Measurements from ENCODE around the gene IGF1R. TPM values are rescaled to one million over a fixed set of nuclear protein-coding genes. Genes with fewer than 3 reads are reported as not detected.
"Not testable (repeated sequence)": the region's sequence is repeated elsewhere in the genome, so short reads cannot be mapped to it uniquely, and the experiment has no call there.

The IGF1R gene
- total RNA-seq = 1 to 10 TPM; 7.1 to 7.7 TPM

- H3K27me3 Mint-ChIP-seq = peaks cover 60% of the 10 kb centered on the region
- DNase-seq = peak; percentile 86
- no peaks in the 10 kb centered on the region for H3K9me3 Mint-ChIP-seq
These were observed at the start of gene IGF1R for GRCh38 chr15:98647774-98648653. IGF1R (plus strand) TSS chr15:98648539; CDS start chr15:98649582, 1,043 bp downstream.

GRCh38 chr15:98599909-98600691 lies 48.2 kb upstream of the IGF1R start:
- Mint-ChIP-seq H3K36me3 (ENCODE audit: low read depth) (no peaks in the 10 kb centered on the region), H3K9me3 (no peaks in the 10 kb centered on the region), H3K27ac (no peak overlapping the region), H3K4me1 (peaks cover 14% of the 10 kb centered on the region), H3K4me3 (peak overlapping the region; percentile 66), H3K27me3 (peaks cover 15% of the 10 kb centered on the region)
- peak; percentile 16 for DNase-seq
- CTCF ChIA-PET = interaction anchor here (0.5 to 1.1 kb wide), 2 partner anchors 105 to 181 kb away, joined by 3 read pairs; no protein-coding TSS in a partner anchor
- POLR2A ChIA-PET = interaction anchor here (1.1 kb wide), 1 partner anchor 22 kb away, joined by 3 read pairs; no protein-coding TSS in a partner anchor

More at GRCh38 chr15:98647774-98648653, at the start of gene IGF1R:
- ChIA-PET POLR2A (interaction anchor here (0.6 to 1.0 kb wide), 3 partner anchors 156 to 237 kb away, joined by 3 read pairs; no protein-coding TSS in a partner anchor), CTCF (interaction anchor here (0.6 to 4.5 kb wide), 8 partner anchors 12 to 458 kb away, joined by 3 to 26 read pairs (median 4); no protein-coding TSS in a partner anchor)
- peak within 1 kb of the TSS; percentile 80 for H3K4me3 Mint-ChIP-seq
- H3K27ac Mint-ChIP-seq = peak within 1 kb of the TSS; percentile 69
- peaks cover 10% of the 10 kb centered on the region for H3K36me3 Mint-ChIP-seq (ENCODE audit: low read depth)
- H3K4me1 Mint-ChIP-seq = peaks cover 25% of the 10 kb centered on the region

GRCh38 chr15:98604983-98605382 lies 43.4 kb upstream of the IGF1R start:
- CTCF ChIA-PET = no interaction called here
- peaks cover 9% of the 10 kb centered on the region for H3K27me3 Mint-ChIP-seq
- H3K9me3 Mint-ChIP-seq = no peaks in the 10 kb centered on the region
- no peaks in the 10 kb centered on the region for H3K36me3 Mint-ChIP-seq (ENCODE audit: low read depth)
- peaks cover 9% of the 10 kb centered on the region for H3K4me1 Mint-ChIP-seq
- POLR2A ChIA-PET = no interaction called here
- DNase-seq = no peak
- no peak overlapping the region for H3K27ac Mint-ChIP-seq
- H3K4me3 Mint-ChIP-seq = no peak overlapping the region

- no peaks in the 10 kb centered on the region for H3K9me3 Mint-ChIP-seq
- H3K27ac Mint-ChIP-seq = no peak overlapping the region
- peaks cover 4% of the 10 kb centered on the region for H3K4me1 Mint-ChIP-seq
- ChIA-PET CTCF (no interaction called here), POLR2A (no interaction called here)
- no peak overlapping the region for H3K4me3 Mint-ChIP-seq
- H3K36me3 Mint-ChIP-seq (ENCODE audit: low read depth) = no peaks in the 10 kb centered on the region
- H3K27me3 Mint-ChIP-seq = peaks cover 5% of the 10 kb centered on the region
- DNase-seq = no peak
These were observed 39.0 kb upstream of the IGF1R start for GRCh38 chr15:98609144-98609852.

- Mint-ChIP-seq H3K36me3 (ENCODE audit: low read depth) (no peaks in the 10 kb centered on the region), H3K27me3 (peaks cover 3% of the 10 kb centered on the region), H3K4me3 (no peak overlapping the region), H3K4me1 (peaks cover 4% of the 10 kb centered on the region), H3K27ac (no peak overlapping the region), H3K9me3 (no peaks in the 10 kb centered on the region)
- no peak for DNase-seq
- ChIA-PET POLR2A (no interaction called here), CTCF (no interaction called here)
These were observed 37.3 kb upstream of the IGF1R start for GRCh38 chr15:98610991-98611390.

GRCh38 chr15:98611808-98612207 lies 36.5 kb upstream of the IGF1R start:
- Mint-ChIP-seq H3K27me3 (peaks cover 4% of the 10 kb centered on the region), H3K27ac (no peak overlapping the region), H3K9me3 (no peaks in the 10 kb centered on the region), H3K4me1 (peaks cover 4% of the 10 kb centered on the region), H3K4me3 (no peak overlapping the region), H3K36me3 (ENCODE audit: low read depth) (no peaks in the 10 kb centered on the region)
- CTCF ChIA-PET = interaction anchor here (1.0 kb wide), 1 partner anchor 34 kb away, joined by 4 read pairs; no protein-coding TSS in a partner anchor
- POLR2A ChIA-PET = no interaction called here
- no peak for DNase-seq

DNA sequence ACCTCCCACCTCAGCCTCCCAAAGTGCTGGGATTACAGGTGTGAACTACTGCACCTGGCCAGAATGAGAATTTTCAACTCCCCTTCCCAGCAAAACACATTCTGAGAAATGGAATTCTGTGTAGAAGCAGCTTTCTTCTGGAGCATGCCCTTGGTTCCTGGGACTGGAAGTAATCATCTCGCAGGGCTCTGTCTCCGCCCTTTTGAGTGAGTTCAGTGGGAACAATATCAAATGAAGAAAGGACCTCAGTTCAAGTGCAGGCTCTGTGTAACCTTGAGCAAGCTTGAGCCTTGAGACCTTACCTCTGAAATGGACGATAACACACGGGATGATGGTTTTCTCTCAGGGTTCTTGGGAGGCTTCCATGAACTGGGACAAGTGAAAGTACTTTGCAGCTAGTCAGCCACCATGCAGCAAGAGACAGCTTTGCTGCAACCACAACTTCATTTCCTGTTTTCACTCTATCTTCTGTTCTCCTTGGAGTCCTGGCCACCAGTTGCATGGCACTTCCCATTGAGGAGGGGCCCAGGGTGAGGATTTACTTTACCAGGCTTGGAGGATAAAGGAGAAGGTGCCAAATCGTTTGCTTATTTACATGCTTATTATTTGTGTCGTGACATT lies 35.7 kb upstream of the IGF1R start:
- CTCF ChIA-PET = interaction anchor here (1.0 kb wide), 1 partner anchor 34 kb away, joined by 4 read pairs; no protein-coding TSS in a partner anchor
- no peaks in the 10 kb centered on the region for H3K9me3 Mint-ChIP-seq
- DNase-seq = no peak
- POLR2A ChIA-PET = no interaction called here
- H3K4me3 Mint-ChIP-seq = no peak overlapping the region
- no peaks in the 10 kb centered on the region for H3K36me3 Mint-ChIP-seq (ENCODE audit: low read depth)
- no peak overlapping the region for H3K27ac Mint-ChIP-seq
- peaks cover 2% of the 10 kb centered on the region for H3K27me3 Mint-ChIP-seq
- H3K4me1 Mint-ChIP-seq = peaks cover 4% of the 10 kb centered on the region

DNA sequence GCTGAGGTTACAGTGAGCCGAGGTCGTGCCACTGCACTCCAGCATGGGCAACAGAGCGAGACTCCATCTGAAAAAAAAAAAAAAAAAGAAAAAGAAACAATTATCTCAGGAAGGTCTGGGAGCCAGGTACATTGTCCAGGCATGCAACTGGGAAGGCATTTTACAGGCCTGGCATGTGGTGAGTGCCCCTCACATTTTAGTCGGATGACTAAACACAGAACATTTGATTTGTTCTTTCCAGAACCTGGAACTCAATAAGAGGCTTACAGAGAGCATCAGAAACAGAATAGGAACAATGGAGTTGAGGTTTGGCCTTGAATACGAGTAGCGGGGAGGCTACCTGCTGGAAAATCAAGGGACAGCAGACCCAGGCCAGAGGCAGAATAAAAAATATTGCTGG lies 33.7 kb upstream of the IGF1R start:
- H3K4me1 Mint-ChIP-seq = peaks cover 4% of the 10 kb centered on the region
- H3K9me3 Mint-ChIP-seq = no peaks in the 10 kb centered on the region
- H3K27ac Mint-ChIP-seq = no peak overlapping the region
- no peak overlapping the region for H3K4me3 Mint-ChIP-seq
- H3K27me3 Mint-ChIP-seq = peaks cover 5% of the 10 kb centered on the region
- POLR2A ChIA-PET = no interaction called here
- no peaks in the 10 kb centered on the region for H3K36me3 Mint-ChIP-seq (ENCODE audit: low read depth)
- CTCF ChIA-PET = no interaction called here
- DNase-seq = no peak

DNA sequence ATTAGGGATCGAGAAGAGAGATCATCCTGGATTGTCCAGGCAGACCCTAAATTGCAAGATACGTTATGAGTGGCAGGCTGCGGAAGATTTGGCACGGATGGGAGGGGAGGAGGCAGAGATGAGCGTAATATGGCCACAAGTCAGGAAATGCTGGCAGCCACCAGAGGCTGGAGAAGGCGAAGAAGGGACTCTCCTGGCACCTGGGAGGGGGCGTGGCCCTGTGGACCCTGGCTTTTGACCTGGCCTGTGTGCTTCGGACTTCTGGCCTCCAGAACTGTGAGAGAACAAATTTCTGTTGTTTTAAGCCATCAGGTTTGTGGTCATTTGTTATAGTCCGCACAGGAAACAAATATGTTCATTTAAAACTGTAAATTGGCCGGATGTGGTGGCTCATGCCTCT lies 31.9 kb upstream of the IGF1R start:
- Mint-ChIP-seq H3K36me3 (ENCODE audit: low read depth) (no peaks in the 10 kb centered on the region), H3K4me3 (no peak overlapping the region), H3K9me3 (no peaks in the 10 kb centered on the region), H3K27me3 (peaks cover 15% of the 10 kb centered on the region), H3K4me1 (peaks cover 4% of the 10 kb centered on the region), H3K27ac (no peak overlapping the region)
- CTCF ChIA-PET = no interaction called here
- POLR2A ChIA-PET = no interaction called here
- no peak for DNase-seq

- Mint-ChIP-seq H3K36me3 (ENCODE audit: low read depth) (no peaks in the 10 kb centered on the region), H3K4me1 (peaks cover 4% of the 10 kb centered on the region), H3K9me3 (no peaks in the 10 kb centered on the region), H3K4me3 (no peak overlapping the region), H3K27ac (no peak overlapping the region), H3K27me3 (peaks cover 17% of the 10 kb centered on the region)
- ChIA-PET CTCF (no interaction called here), POLR2A (no interaction called here)
- DNase-seq = no peak
These were observed 30.9 kb upstream of the IGF1R start for GRCh38 chr15:98617328-98617980.

DNA sequence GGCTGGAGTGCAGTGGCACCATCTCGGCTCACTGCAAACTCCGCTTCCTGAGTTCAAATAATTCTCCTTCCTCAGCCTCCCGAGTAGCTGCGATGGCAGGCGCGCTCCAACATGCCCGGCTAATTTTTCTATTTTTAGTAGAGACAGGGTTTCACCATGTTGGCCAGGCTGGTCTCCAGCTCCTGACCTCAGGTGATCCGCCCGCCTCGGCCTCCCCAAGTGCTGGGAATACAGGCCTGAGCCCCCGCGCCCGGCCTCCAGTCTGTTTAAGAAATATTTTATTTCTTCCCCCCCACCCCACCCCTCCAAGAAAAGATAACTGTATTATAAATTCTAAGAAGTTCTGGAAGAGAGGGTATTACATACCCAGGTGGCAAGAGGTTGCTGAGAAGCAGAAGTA lies 29.8 kb upstream of the IGF1R start:
- H3K4me1 Mint-ChIP-seq; H3K27ac Mint-ChIP-seq; CTCF ChIA-PET; H3K4me3 Mint-ChIP-seq; H3K36me3 Mint-ChIP-seq (ENCODE audit: low read depth); DNase-seq; POLR2A ChIA-PET; H3K9me3 Mint-ChIP-seq: not testable (repeated sequence)
- peaks cover 20% of the 10 kb centered on the region for H3K27me3 Mint-ChIP-seq

DNA sequence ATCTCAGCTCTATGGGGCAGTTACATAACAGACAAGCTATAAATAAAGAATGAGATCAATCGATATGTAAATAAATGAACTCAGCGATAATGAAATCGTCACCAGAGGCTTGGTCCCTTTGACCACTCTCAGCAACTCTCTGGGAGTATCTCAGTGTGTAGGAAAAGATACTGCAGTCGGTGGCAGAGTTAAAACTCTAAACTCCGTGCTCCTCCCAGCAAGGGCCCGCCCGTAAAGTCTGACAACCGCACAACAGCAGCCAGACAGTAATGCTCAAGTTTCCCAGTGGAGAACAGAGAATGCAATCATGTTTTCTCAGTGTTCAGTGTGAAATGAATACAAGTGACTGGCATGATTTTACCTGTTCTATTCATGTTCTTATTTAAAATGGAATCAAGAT lies 28.3 kb upstream of the IGF1R start:
- H3K9me3 Mint-ChIP-seq = no peaks in the 10 kb centered on the region
- no peaks in the 10 kb centered on the region for H3K36me3 Mint-ChIP-seq (ENCODE audit: low read depth)
- no peak for DNase-seq
- H3K27me3 Mint-ChIP-seq = peaks cover 25% of the 10 kb centered on the region
- POLR2A ChIA-PET = no interaction called here
- no peaks in the 10 kb centered on the region for H3K4me1 Mint-ChIP-seq
- H3K4me3 Mint-ChIP-seq = no peak overlapping the region
- no peak overlapping the region for H3K27ac Mint-ChIP-seq
- CTCF ChIA-PET = interaction anchor here (1.5 kb wide), 1 partner anchor 191 kb away, joined by 3 read pairs; no protein-coding TSS in a partner anchor
